GM23338 (cell line): Measurements from ENCODE around the gene LCMT1.

Source experiments
- CREB1 ChIP-seq: fragments of 250-450 bp; sonication (Bioruptor Pico); IDR thresholded peaks from 2 replicates; pipeline ENCODE4 v1.5.0; 2020; ENCODE audit warnings: low read depth, mild to moderate bottlenecking, moderate library complexity
- TF ChIP-seq, protein P1 (sequence below), 2 experiments: fragments of 200-600 bp in 1 of 2; sonication (generic) in 1 of 2; conservative IDR thresholded peaks; 2 replicates each; pipeline versions ENCODE4 v1.5.1 to v1.6.1; 2016 to 2017; ENCODE audit warnings: antibody characterized with exemption in 2 of 2, low read depth in 2 of 2, mild to moderate bottlenecking in 2 of 2, moderate library complexity in 1 of 2

DNA sequence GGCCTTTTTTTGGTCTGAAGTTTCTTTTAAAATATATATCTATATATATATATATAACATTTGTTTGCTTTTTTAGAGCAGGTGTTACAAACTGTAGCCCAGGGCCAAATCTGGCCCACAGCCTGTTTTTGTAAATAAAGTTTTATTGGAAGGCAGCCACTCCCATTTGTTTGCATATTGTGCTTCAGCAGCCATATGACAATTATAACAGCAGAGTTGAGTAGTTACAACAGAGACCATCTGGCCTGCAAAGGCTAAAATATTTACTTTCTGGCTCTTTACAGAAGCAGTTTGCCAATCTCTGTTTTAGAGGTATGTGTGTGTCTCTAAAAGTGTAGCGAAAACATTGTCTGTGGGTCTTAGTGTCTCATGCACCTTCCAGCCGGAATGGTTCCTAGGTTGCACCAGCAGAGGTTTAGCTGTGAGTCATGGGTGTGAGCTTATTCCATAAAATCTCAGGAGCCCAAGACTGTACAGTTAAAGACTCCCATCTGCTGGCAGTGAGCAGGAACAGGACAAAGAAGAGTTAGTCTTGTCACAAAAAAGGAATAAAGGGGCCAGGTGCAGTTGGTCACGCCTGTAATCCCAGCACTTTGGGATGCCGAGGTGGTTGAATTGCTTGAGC, 23.8 kb downstream of the LCMT1 start:
- TF ChIP-seq, protein P1, sequence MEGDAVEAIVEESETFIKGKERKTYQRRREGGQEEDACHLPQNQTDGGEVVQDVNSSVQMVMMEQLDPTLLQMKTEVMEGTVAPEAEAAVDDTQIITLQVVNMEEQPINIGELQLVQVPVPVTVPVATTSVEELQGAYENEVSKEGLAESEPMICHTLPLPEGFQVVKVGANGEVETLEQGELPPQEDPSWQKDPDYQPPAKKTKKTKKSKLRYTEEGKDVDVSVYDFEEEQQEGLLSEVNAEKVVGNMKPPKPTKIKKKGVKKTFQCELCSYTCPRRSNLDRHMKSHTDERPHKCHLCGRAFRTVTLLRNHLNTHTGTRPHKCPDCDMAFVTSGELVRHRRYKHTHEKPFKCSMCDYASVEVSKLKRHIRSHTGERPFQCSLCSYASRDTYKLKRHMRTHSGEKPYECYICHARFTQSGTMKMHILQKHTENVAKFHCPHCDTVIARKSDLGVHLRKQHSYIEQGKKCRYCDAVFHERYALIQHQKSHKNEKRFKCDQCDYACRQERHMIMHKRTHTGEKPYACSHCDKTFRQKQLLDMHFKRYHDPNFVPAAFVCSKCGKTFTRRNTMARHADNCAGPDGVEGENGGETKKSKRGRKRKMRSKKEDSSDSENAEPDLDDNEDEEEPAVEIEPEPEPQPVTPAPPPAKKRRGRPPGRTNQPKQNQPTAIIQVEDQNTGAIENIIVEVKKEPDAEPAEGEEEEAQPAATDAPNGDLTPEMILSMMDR (conservative IDR thresholded peaks at IDR 0.05; ENCODE audit: low read depth in 2 of 2), result no peak
- no peak for TF ChIP-seq CREB1 (CRISPR knock-in tag)
